EH (cell line): Measurements from ENCODE around the gene HOXB9.

Source experiments
- DNase-seq: peaks from one replicate; pipeline ENCODE4 v3.0.0-alpha.2; 2015; ENCODE audit warnings: low read depth

The HOXB9 gene

GRCh38 chr17:48610282-48611211, 15.6 kb downstream of the HOXB9 start, which contains the start of gene HOXB7:
Gene HOXB7, minus strand, starts transcription at chr17:48611017. Its CDS starts 99 bp downstream, at chr17:48610918.
- DNase-seq = no peak

GRCh38 chr17:48609759-48610281, 16.3 kb downstream of the HOXB9 start:
- no peak for DNase-seq

- no peak for DNase-seq
These were observed 17.1 kb downstream of the HOXB9 start for GRCh38 chr17:48609033-48609432.

GRCh38 chr17:48608494-48608834, 17.7 kb downstream of the HOXB9 start:
- DNase-seq = no peak

- no peak for DNase-seq
These were observed 19.1 kb downstream of the HOXB9 start for GRCh38 chr17:48606892-48607614.

GRCh38 chr17:48605991-48606891, 19.9 kb downstream of the HOXB9 start:
- no peak for DNase-seq

- DNase-seq = no peak
These were observed 20.7 kb downstream of the HOXB9 start for GRCh38 chr17:48605409-48605919.

GRCh38 chr17:48604770-48605329, 21.3 kb downstream of the HOXB9 start, which contains the start of gene HOXB6:
Gene HOXB6, minus strand, starts transcription at chr17:48604986. Its CDS starts 6,836 bp downstream, at chr17:48598150.
- no peak for DNase-seq

- no peak for DNase-seq
These were observed 22.0 kb downstream of the HOXB9 start for GRCh38 chr17:48603959-48604769.

GRCh38 chr17:48601539-48602425, 24.4 kb downstream of the HOXB9 start:
- no peak for DNase-seq

- DNase-seq = no peak
These were observed 25.0 kb downstream of the HOXB9 start for GRCh38 chr17:48601207-48601538.

GRCh38 chr17:48600244-48601098, 25.7 kb downstream of the HOXB9 start:
- no peak for DNase-seq

GRCh38 chr17:48599354-48599753, 26.8 kb downstream of the HOXB9 start:
- no peak for DNase-seq

- DNase-seq = no peak
These were observed 27.4 kb downstream of the HOXB9 start for GRCh38 chr17:48598736-48599135.

GRCh38 chr17:48597778-48598631, 28.2 kb downstream of the HOXB9 start:
- no peak for DNase-seq

GRCh38 chr17:48597528-48597777, 28.7 kb downstream of the HOXB9 start:
- no peak for DNase-seq

- DNase-seq = no peak
These were observed 29.2 kb downstream of the HOXB9 start for GRCh38 chr17:48596735-48597527.
